HCT116 (cell line): Measurements from ENCODE around the gene TULP4. TPM values are rescaled to one million over a fixed set of nuclear protein-coding genes. Genes with fewer than 3 reads are reported as not detected.

Source experiments
- ATAC-seq: fragments of 200-7000 bp; cut with Tn5 transposase; 2 replicates; pipeline ENCODE4 v1.9.1; 2020; ENCODE audit warnings: mild to moderate bottlenecking, moderate library complexity
- BruUV-seq: library from RNA; stranded (reverse); fragments of 400-500 nt; replicated peaks from 2 replicates; lab custom pipeline; 2021; lab: Mats Ljungman, UMichigan
- CTCF ChIA-PET: fragments of 300-600 bp; sonication (Branson Sonifier 250); formaldehyde crosslinking; loops from one replicate; lab custom pipeline; 2021; ENCODE audit warnings: antibody characterized with exemption; lab: Charles Lee
- POLR2A ChIA-PET: fragments of 300-600, 350-600 bp; sonication (Branson Sonifier 250); formaldehyde crosslinking; loops from one replicate; lab custom pipeline; 2021; ENCODE audit warnings: antibody characterized with exemption; lab: Charles Lee
- RAD21 ChIA-PET, 2 experiments: fragments of 300-600 bp; sonication (Branson Sonifier 250); formaldehyde crosslinking; loops; one replicate each; lab custom pipeline; 2023; ENCODE audit warnings: low total read pairs in 2 of 2; ENCODE audit not compliant: uncharacterized antibody in 2 of 2, unreplicated experiment in 2 of 2, low non-redundant PET in 1 of 2; lab: Charles Lee
- DNase-seq: peaks from one replicate; pipeline ENCODE4 v3.0.0-alpha.2; 2010; ENCODE audit warnings: low read depth, low spot score
- H2AFZ ChIP-seq: fragments of 200-600 bp; shearing (Covaris generic), sonication (generic); 2 replicates; pipeline ENCODE4 v1.6.1; 2017; ENCODE audit warnings: low read depth, mixed run types, mixed read lengths, antibody characterized with exemption, low read length; ENCODE audit not compliant: poor library complexity, severe bottlenecking
- H3K27ac ChIP-seq: 2 replicates; pipeline ENCODE4 v1.5.1; 2012; ENCODE audit warnings: low read depth, low read length
- H3K27me3 ChIP-seq: fragments of 200-600 bp; sonication (generic); 2 replicates; pipeline ENCODE4 v1.6.1; 2016; ENCODE audit warnings: mixed run types, low read length, mixed read lengths; ENCODE audit not compliant: insufficient read depth
- H3K36me3 ChIP-seq, 2 experiments: fragments of 200-500 bp in 1 of 2; fragments of 200-600 bp in 1 of 2; sonication (Bioruptor generic) in 1 of 2; sonication (generic) in 1 of 2; 2 replicates each; pipeline versions ENCODE4 v1.5.1 to v1.6.1; 2014 to 2016; ENCODE audit warnings: low read length in 2 of 2, inconsistent platforms in 1 of 2, mixed read lengths in 1 of 2, mixed run types in 1 of 2; ENCODE audit not compliant: insufficient read depth in 2 of 2, control insufficient read depth in 1 of 2
- H3K4me1 ChIP-seq, 2 experiments: fragments of 200-600 bp in 1 of 2; sonication (generic) in 1 of 2; 2 replicates each; pipeline versions ENCODE4 v1.5.1 to v1.6.1; 2012 to 2017; ENCODE audit warnings: low read length in 2 of 2, inconsistent platforms in 1 of 2, mild to moderate bottlenecking in 1 of 2, mixed read lengths in 1 of 2, mixed run types in 1 of 2, moderate library complexity in 1 of 2; ENCODE audit not compliant: insufficient read depth in 2 of 2, control insufficient read depth in 1 of 2
- H3K4me2 ChIP-seq: fragments of 200-600 bp; sonication (generic); 2 replicates; pipeline ENCODE4 v1.6.1; 2017; ENCODE audit warnings: mixed run types, low read length, mixed read lengths
- H3K4me3 ChIP-seq, 2 experiments: fragments of 200-600 bp in 1 of 2; sonication (generic) in 1 of 2; replicated peaks in 1 of 2; 2 replicates each; pipeline ENCODE4 v1.5.1; 2011 to 2016; ENCODE audit warnings: low read length in 2 of 2, control low read depth in 1 of 2, low read depth in 1 of 2, mild to moderate bottlenecking in 1 of 2, mixed read lengths in 1 of 2, mixed run types in 1 of 2
- H3K79me2 ChIP-seq: fragments of 200-600 bp; sonication (generic); 2 replicates; pipeline ENCODE4 v1.6.1; 2017; ENCODE audit warnings: mild to moderate bottlenecking, mixed run types, low read length, moderate library complexity, mixed read lengths; ENCODE audit not compliant: insufficient read depth
- H3K9ac ChIP-seq: fragments of 200-600 bp; sonication (generic); 2 replicates; pipeline ENCODE4 v1.6.1; 2016; ENCODE audit warnings: low read length, mixed read lengths
- H3K9me2 ChIP-seq: fragments of 200-600 bp; sonication (generic), shearing (Covaris generic); 2 replicates; pipeline ENCODE4 v1.6.1; 2017; ENCODE audit warnings: mixed run types, mild to moderate bottlenecking, moderate library complexity; ENCODE audit not compliant: insufficient read depth
- H3K9me3 ChIP-seq, 2 experiments: fragments of 200-500 bp in 1 of 2; fragments of 200-600 bp in 1 of 2; sonication (Bioruptor generic) in 1 of 2; sonication (generic) in 1 of 2; 2 replicates each; pipeline ENCODE4 v1.6.1; 2014 to 2017; ENCODE audit warnings: low read length in 2 of 2, mixed read lengths in 2 of 2, inconsistent platforms in 1 of 2, low read depth in 1 of 2, mild to moderate bottlenecking in 1 of 2, mixed run types in 1 of 2, moderate library complexity in 1 of 2; ENCODE audit not compliant: control insufficient read depth in 1 of 2, insufficient read depth in 1 of 2
- H4K20me1 ChIP-seq: fragments of 200-600 bp; sonication (generic), shearing (Covaris generic); 2 replicates; pipeline ENCODE4 v1.6.1; 2017; ENCODE audit warnings: mixed run types, mild to moderate bottlenecking, moderate library complexity; ENCODE audit not compliant: insufficient read depth
- ATF3 ChIP-seq: IDR thresholded peaks from 2 replicates; pipeline ENCODE4 v1.6.1; 2012
- CBX3 ChIP-seq: IDR thresholded peaks from 2 replicates; pipeline ENCODE4 v1.6.1; 2012; ENCODE audit warnings: low read depth
- CTCF ChIP-seq, 3 experiments: fragments of 200-600 bp in 1 of 3; sonication (generic) in 1 of 3; IDR thresholded peaks in 2 of 3; conservative IDR thresholded peaks in 1 of 3; 2 replicates each; pipeline ENCODE4 v1.5.1; 2012 to 2017; ENCODE audit warnings: low read depth in 2 of 3, low read length in 2 of 3, antibody characterized with exemption in 1 of 3, borderline replicate concordance in 1 of 3, control low read depth in 1 of 3, mild to moderate bottlenecking in 1 of 3, mixed read lengths in 1 of 3, mixed run types in 1 of 3, moderate library complexity in 1 of 3; ENCODE audit not compliant: insufficient read depth in 1 of 3
- EGR1 ChIP-seq: IDR thresholded peaks from 2 replicates; pipeline ENCODE4 v1.6.1; 2012; ENCODE audit warnings: low read depth
- ELF1 ChIP-seq: IDR thresholded peaks from 2 replicates; pipeline ENCODE4 v1.6.1; 2012; ENCODE audit warnings: low read depth, borderline replicate concordance
- EZH2 ChIP-seq: fragments of 200-600 bp; sonication (generic); IDR thresholded peaks from 2 replicates; pipeline ENCODE4 v1.6.1; 2017; ENCODE audit warnings: antibody characterized with exemption, mixed run types
- FOSL1 ChIP-seq: IDR thresholded peaks from 2 replicates; pipeline ENCODE4 v1.6.1; 2012; ENCODE audit warnings: low read depth
- POLR2A ChIP-seq: IDR thresholded peaks from 2 replicates; pipeline ENCODE4 v1.7.0; 2011; ENCODE audit warnings: borderline replicate concordance; ENCODE audit not compliant: insufficient read depth, insufficient read length; ENCODE audit errors: extremely low read depth
- REST ChIP-seq: IDR thresholded peaks from 2 replicates; pipeline ENCODE4 v1.6.1; 2012; ENCODE audit warnings: low read depth
- SP1 ChIP-seq: IDR thresholded peaks from 2 replicates; pipeline ENCODE4 v1.6.1; 2012; ENCODE audit warnings: low read depth
- TCF7L2 ChIP-seq: IDR thresholded peaks from 2 replicates; pipeline ENCODE4 v1.7.0; 2011; ENCODE audit warnings: borderline replicate concordance, inconsistent platforms; ENCODE audit not compliant: insufficient read depth, insufficient read length; ENCODE audit errors: extremely low read depth
- YY1 ChIP-seq: IDR thresholded peaks from 2 replicates; pipeline ENCODE4 v1.6.1; 2011; ENCODE audit warnings: low read length, low read depth, moderate library complexity, mild to moderate bottlenecking; ENCODE audit not compliant: insufficient replicate concordance; ENCODE audit errors: extremely low read depth
- ZBTB33 ChIP-seq: IDR thresholded peaks from 2 replicates; pipeline ENCODE4 v1.6.1; 2011; ENCODE audit warnings: mild to moderate bottlenecking, low read length, moderate library complexity; ENCODE audit not compliant: insufficient replicate concordance; ENCODE audit errors: extremely low read depth
- intact Hi-C: fragments of 100-400 bp; cut with micrococcal nuclease; formaldehyde crosslinking; loops from 2 replicates; pipeline ENCODE4 v1.10.0; 2022
- total RNA-seq: library from RNA; stranded (reverse); gene quantifications from one replicate; pipeline ENCODE4 v1.2.1, GENCODE V29; 2021; ENCODE audit not compliant: unreplicated experiment

The TULP4 gene
- total RNA-seq, 1 experiment from 2014 or later: 70.8 TPM

- no peak for TF ChIP-seq CTCF (IDR thresholded peaks at IDR 0.05 in 2 of 3, conservative IDR thresholded peaks at IDR 0.05 in 1 of 3; ENCODE audit: borderline replicate concordance in 1 of 3, insufficient read depth in 1 of 3, low read depth in 2 of 3, low read length in 2 of 3)
- no peak for TF ChIP-seq EGR1
- no peak for TF ChIP-seq REST
- no peak for TF ChIP-seq ATF3
Measured at GRCh38 chr6:158411998-158412397, 99.7 kb downstream of the TULP4 start (continued).

- no peak overlapping the region for H2AFZ ChIP-seq
- H3K9me2 ChIP-seq: no peaks in the 10 kb centered on the region
- no peaks in the 10 kb centered on the region for H4K20me1 ChIP-seq
- H3K4me2 ChIP-seq: no peak overlapping the region
- H3K9me3 ChIP-seq: no peaks in the 10 kb centered on the region
- no peak for ATAC-seq
- POLR2A ChIA-PET: no interaction called here
- RAD21 ChIA-PET: no interaction called here
- BruUV-seq: no TSS peak
- peaks cover 0 to 4% of the 10 kb centered on the region in 2 experiments; a peak in 1 of 4 replicates for H3K36me3 ChIP-seq
- H3K4me3 ChIP-seq: no peak overlapping the region
- no peaks in the 10 kb centered on the region for H3K27me3 ChIP-seq
- CTCF ChIA-PET: no interaction called here
- H3K79me2 ChIP-seq: no peaks in the 10 kb centered on the region; the same call in 1 of the 2 replicates
- intact Hi-C loops: no loop called here
- DNase-seq: no peak
- H3K4me1 ChIP-seq: peaks cover 6 to 20% of the 10 kb centered on the region in 2 experiments
- H3K27ac ChIP-seq: no peak overlapping the region
- H3K9ac ChIP-seq: no peak overlapping the region
- TF ChIP-seq TCF7L2 (no peak), ELF1 (no peak), CBX3 (no peak), YY1 (no peak), EZH2 (no peak), REST (no peak), SP1 (no peak), ZBTB33 (no peak), FOSL1 (no peak), POLR2A (no peak)
Measured at GRCh38 chr6:158413028-158413427, 100.8 kb downstream of the TULP4 start.
